ENCODE data around the gene NQO2. TPM values are rescaled to one million over a fixed set of nuclear protein-coding genes. Genes with fewer than 3 reads are reported as not detected.

NQO2 gene
- polyA plus RNA-seq, 1 donor from 2014 or later, result 33.2 TPM

GRCh38 chr6:3031857-3032640 lies 32.4 kb downstream of the NQO2 start:
- H2AFZ ChIP-seq (ENCODE audit: low read depth, low read length), result no peak overlapping the region
- no peak overlapping the region for H3K4me3 ChIP-seq (ENCODE audit: low read length)
- no peak overlapping the region for H3K4me2 ChIP-seq (ENCODE audit: low read length)
- H3K36me3 ChIP-seq (ENCODE audit: insufficient read depth, low read length), result no peaks in the 10 kb centered on the region
- no peaks in the 10 kb centered on the region for H3K9me2 ChIP-seq (ENCODE audit: insufficient read depth, low read length)
- no peaks in the 10 kb centered on the region for H3K27me3 ChIP-seq (ENCODE audit: insufficient read depth, low read depth, low read length)
- no peaks in the 10 kb centered on the region for H3K79me2 ChIP-seq (replicated peaks; ENCODE audit: insufficient read depth, low read length)
- no peak overlapping the region for H3K9ac ChIP-seq (ENCODE audit: low read length)
- no peaks in the 10 kb centered on the region for H3F3A ChIP-seq (ENCODE audit: insufficient read depth, low read length, poor library complexity, severe bottlenecking)
- H3K9me3 ChIP-seq (ENCODE audit: low read length), result no peaks in the 10 kb centered on the region
- TF ChIP-seq RAD21 (conservative IDR thresholded peaks at IDR 0.05) (no peak), MXI1 (conservative IDR thresholded peaks at IDR 0.05; ENCODE audit: poor library complexity, severe bottlenecking) (no peak), EZH2 (IDR thresholded peaks at IDR 0.05; ENCODE audit: borderline replicate concordance, insufficient read depth, low read length, poor library complexity, severe bottlenecking) (no peak), SMC3 (conservative IDR thresholded peaks at IDR 0.05; ENCODE audit: poor library complexity) (no peak), CTCF (IDR thresholded peaks at IDR 0.05; ENCODE audit: poor library complexity, severe bottlenecking) (no peak), POLR2AphosphoS5 (IDR thresholded peaks at IDR 0.05) (no peak), EP300 (conservative IDR thresholded peaks at IDR 0.05; ENCODE audit: poor library complexity, severe bottlenecking) (no peak), TAF1 (IDR thresholded peaks at IDR 0.05; ENCODE audit: low read depth) (no peak), REST (IDR thresholded peaks at IDR 0.05; ENCODE audit: borderline replicate concordance) (no peak)
- no peak overlapping the region for H3K27ac ChIP-seq (ENCODE audit: low read length)
- no peaks in the 10 kb centered on the region for H4K20me1 ChIP-seq (ENCODE audit: insufficient read depth)

GRCh38 chr6:3032986-3033385 lies 33.3 kb downstream of the NQO2 start:
- no peak overlapping the region for H3K9ac ChIP-seq (ENCODE audit: low read length)
- no peaks in the 10 kb centered on the region for H3K9me3 ChIP-seq (ENCODE audit: low read length)
- no peaks in the 10 kb centered on the region for H3F3A ChIP-seq (ENCODE audit: insufficient read depth, low read length, poor library complexity, severe bottlenecking)
- TF ChIP-seq REST (IDR thresholded peaks at IDR 0.05; ENCODE audit: borderline replicate concordance), result no peak
- no peak for TF ChIP-seq MXI1 (conservative IDR thresholded peaks at IDR 0.05; ENCODE audit: poor library complexity, severe bottlenecking)
- TF ChIP-seq TAF1 (IDR thresholded peaks at IDR 0.05; ENCODE audit: low read depth), result no peak
- no peak for TF ChIP-seq CTCF (IDR thresholded peaks at IDR 0.05; ENCODE audit: poor library complexity, severe bottlenecking)
- TF ChIP-seq RAD21 (conservative IDR thresholded peaks at IDR 0.05), result no peak
- TF ChIP-seq POLR2AphosphoS5 (IDR thresholded peaks at IDR 0.05), result no peak
- no peak for TF ChIP-seq EZH2 (IDR thresholded peaks at IDR 0.05; ENCODE audit: borderline replicate concordance, insufficient read depth, low read length, poor library complexity, severe bottlenecking)
- no peak for TF ChIP-seq SMC3 (conservative IDR thresholded peaks at IDR 0.05; ENCODE audit: poor library complexity)
- no peak for TF ChIP-seq EP300 (conservative IDR thresholded peaks at IDR 0.05; ENCODE audit: poor library complexity, severe bottlenecking)
- no peaks in the 10 kb centered on the region for H4K20me1 ChIP-seq (ENCODE audit: insufficient read depth)
- no peaks in the 10 kb centered on the region for H3K27me3 ChIP-seq (ENCODE audit: insufficient read depth, low read depth, low read length)
- H3K27ac ChIP-seq (ENCODE audit: low read length), result no peak overlapping the region
- no peaks in the 10 kb centered on the region for H3K9me2 ChIP-seq (ENCODE audit: insufficient read depth, low read length)
- no peak overlapping the region for H2AFZ ChIP-seq (ENCODE audit: low read depth, low read length)
- H3K4me3 ChIP-seq (ENCODE audit: low read length), result no peak overlapping the region
- no peaks in the 10 kb centered on the region for H3K36me3 ChIP-seq (ENCODE audit: insufficient read depth, low read length)
- H3K79me2 ChIP-seq (replicated peaks; ENCODE audit: insufficient read depth, low read length), result no peaks in the 10 kb centered on the region
- H3K4me2 ChIP-seq (ENCODE audit: low read length), result no peak overlapping the region

All from neural cell (in vitro differentiated cells).